Pancreas (tissue), 10 donors: Measurements from ENCODE around the gene DENND6B. TPM values are rescaled to one million over a fixed set of nuclear protein-coding genes. Genes with fewer than 3 reads are reported as not detected.
"Not testable (repeated sequence)": the region's sequence is repeated elsewhere in the genome, so short reads cannot be mapped to it uniquely, and the experiment has no call there.

Experiments
- ATAC-seq, 4 donors: fragments of 200-7000 bp; cut with Tn5 transposase; one replicate each; pipeline versions ENCODE4 v1.8.0 to v1.9.1; 2020; ENCODE audit warnings: mild to moderate bottlenecking in 4 of 4, moderate library complexity in 4 of 4
- DNase-seq, 6 donors: peaks; one replicate each; pipeline ENCODE4 v3.0.0-alpha.2; 2020
- FAIRE-seq: peaks from 2 replicates; lab custom pipeline; 2012; peaks lifted over from hg19 to GRCh38; lab: Jason Lieb, UNC
- H3K27ac ChIP-seq, 4 donors: fragments of 200-600 bp; sonication (generic); 1 replicate in 3 of 4; 2 replicates in 1 of 4; pipeline versions ENCODE4 v1.5.0 to v1.8.0; 2020
- H3K27me3 ChIP-seq, 4 donors: fragments of 200-600 bp; one replicate each; pipeline ENCODE4 v1.8.0; 2021
- H3K36me3 ChIP-seq, 3 donors: fragments of 200-600 bp; sonication (generic) in 1 of 3; one replicate each; pipeline versions ENCODE4 v1.5.0 to v1.8.0; 2020 to 2021
- H3K4me1 ChIP-seq, 3 donors: fragments of 200-600 bp; one replicate each; pipeline ENCODE4 v1.8.0; 2021
- H3K4me3 ChIP-seq, 4 donors: fragments of 200-600 bp; sonication (generic) in 2 of 4; one replicate each; pipeline versions ENCODE4 v1.5.0 to v1.8.0; 2020 to 2021
- H3K9me3 ChIP-seq, 4 donors: fragments of 200-600 bp; one replicate each; pipeline ENCODE4 v1.8.0; 2021
- WGBS, 2 donors: extraction: QIAGEN DNeasy Blood & Tissue Kit; methylation state at CpG; one replicate each; pipeline ENCODE4 v1.1.7; 2013; 5-methylcytosine and 5-hydroxymethylcytosine counted together
- intact Hi-C, 3 donors: fragments of 100-400 bp; cut with DNase I; formaldehyde crosslinking; loops; one replicate each; pipeline versions ENCODE4 v1.11.1 to v1.14.2; 2022
- polyA plus RNA-seq, 2 donors: library from polyadenylated mRNA; stranded (reverse); fragments of 200-250 nt; gene quantifications; one replicate each; pipeline ENCODE4 v1.2.3, GENCODE V29; 2013
- total RNA-seq, 6 donors: library from RNA; stranded (reverse); fragmentation: NEBNext Ultra II Directional in 4 of 6; extraction: Animal tissue kit (Norgen Biotek cat#: 25700) in 4 of 6; gene quantifications; one replicate each; pipeline versions ENCODE4 v1.2.1 to v1.2.4, GENCODE V29; 2021 to 2023
- TF ChIP-seq, protein P1 (sequence below), 4 donors: fragments of 200-600 bp; sonication (generic) in 3 of 4; IDR thresholded peaks; one replicate each; pipeline versions ENCODE4 v1.5.0 to v1.8.0; 2021; ENCODE audit warnings: antibody characterized with exemption in 4 of 4
- donor health status: healthy with polysubstance abuse.
- donor health status: DM: no; HTN: no; CAD: no; lungs with moderate emphysema.
- donor health status: DM: no; HTN: no; CAD: no.
- donor health status: control.
- donor health status: control.
- donor health status: Bipolar disorder and iron deficiency.
- donor health status: DM: yes; HTN: yes; CAD: no.
- donor health status: DM: no; HTN: no; CAD: no.
- donor health status: DM: no; HTN: no; CAD: no.
- donor health status: DM: yes; HTN: yes; CAD: no.

Gene DENND6B
- total and polyA plus RNA-seq, 8 donors: 4.3 to 25.3 (median 6.2) TPM

DNA sequence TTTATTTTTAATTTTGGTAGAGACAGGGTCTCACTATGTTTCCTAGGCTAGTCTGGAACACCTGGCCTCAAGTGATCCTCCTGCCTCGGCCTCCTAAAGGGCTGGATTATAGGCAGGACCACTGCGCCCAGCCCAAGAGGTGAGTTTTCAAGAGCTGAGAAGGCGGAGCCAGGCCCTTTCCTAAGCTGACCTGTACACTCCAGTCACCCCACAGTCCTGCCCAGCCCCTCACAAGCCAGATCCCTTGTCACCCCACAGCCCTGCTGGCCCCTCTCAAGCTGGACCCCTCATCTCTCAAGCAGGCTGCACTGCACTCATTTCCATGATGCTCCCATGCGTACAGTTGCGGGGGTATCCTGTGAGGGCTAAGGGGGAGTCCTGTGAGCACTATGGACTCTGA, 2.9 kb downstream of the DENND6B start:
- DNase-seq (no peak), FAIRE-seq (no peak), ATAC-seq (no peak)
- Histone ChIP-seq H3K4me1 (peaks cover 4 to 9% (median 4%) of the 10 kb centered on the region in 3 donors), H3K27me3 (no peaks in the 10 kb centered on the region), H3K27ac (no peak overlapping the region), H3K36me3 (no peaks in the 10 kb centered on the region), H3K4me3 (no peak overlapping the region), H3K9me3 (no peaks in the 10 kb centered on the region)
- TF ChIP-seq, protein P1, sequence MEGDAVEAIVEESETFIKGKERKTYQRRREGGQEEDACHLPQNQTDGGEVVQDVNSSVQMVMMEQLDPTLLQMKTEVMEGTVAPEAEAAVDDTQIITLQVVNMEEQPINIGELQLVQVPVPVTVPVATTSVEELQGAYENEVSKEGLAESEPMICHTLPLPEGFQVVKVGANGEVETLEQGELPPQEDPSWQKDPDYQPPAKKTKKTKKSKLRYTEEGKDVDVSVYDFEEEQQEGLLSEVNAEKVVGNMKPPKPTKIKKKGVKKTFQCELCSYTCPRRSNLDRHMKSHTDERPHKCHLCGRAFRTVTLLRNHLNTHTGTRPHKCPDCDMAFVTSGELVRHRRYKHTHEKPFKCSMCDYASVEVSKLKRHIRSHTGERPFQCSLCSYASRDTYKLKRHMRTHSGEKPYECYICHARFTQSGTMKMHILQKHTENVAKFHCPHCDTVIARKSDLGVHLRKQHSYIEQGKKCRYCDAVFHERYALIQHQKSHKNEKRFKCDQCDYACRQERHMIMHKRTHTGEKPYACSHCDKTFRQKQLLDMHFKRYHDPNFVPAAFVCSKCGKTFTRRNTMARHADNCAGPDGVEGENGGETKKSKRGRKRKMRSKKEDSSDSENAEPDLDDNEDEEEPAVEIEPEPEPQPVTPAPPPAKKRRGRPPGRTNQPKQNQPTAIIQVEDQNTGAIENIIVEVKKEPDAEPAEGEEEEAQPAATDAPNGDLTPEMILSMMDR (IDR thresholded peaks at IDR 0.05): no peak
- intact Hi-C loops: loop anchor here in 2 of 3 donors (5.0 to 10.0 kb wide), 2 partner anchors 42 to 49 kb away; partner anchors contain the start of gene MAPK11 (in 1 of the 2)
- 92 to 98% methylated on average over 5 of the region's 5 CpGs for WGBS, 2 donors

DNA sequence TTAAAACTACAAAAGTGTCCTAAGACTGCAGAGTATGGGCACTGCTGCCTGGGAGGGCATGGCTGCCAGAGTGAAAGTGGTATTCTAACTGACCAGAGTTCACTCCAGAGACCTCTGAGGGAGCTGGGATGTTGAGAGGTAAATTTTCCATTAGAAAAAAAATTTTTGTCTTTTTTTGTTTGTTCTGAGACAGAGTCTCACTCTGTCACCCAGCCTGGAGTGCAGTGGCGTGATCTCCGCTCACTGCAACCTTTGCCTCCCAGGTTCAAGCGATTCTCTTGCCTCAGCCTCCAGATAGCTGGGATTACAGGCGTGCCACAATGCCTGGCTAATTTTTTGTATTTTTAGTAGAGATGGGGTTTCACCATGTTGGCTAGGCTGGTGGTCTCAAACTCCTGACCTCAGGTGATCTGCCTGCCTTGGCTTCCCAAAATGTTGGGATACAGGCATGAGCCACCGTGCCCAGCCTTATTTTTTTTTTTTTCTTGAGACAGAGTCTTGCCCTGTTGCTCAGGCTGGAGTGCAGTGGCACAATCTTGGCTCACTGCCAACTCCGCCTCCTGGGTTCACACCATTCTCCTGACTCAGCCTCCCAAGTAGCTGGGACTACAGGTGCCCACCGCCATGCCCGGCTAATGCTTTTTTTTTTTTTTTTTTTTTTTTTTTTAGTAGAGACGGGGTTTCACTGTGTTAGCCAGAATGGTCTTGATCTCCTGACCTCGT, 4.3 kb downstream of the DENND6B start:
- not testable (repeated sequence) for H3K4me1 ChIP-seq, H3K4me3 ChIP-seq, H3K27ac ChIP-seq, FAIRE-seq, ATAC-seq, H3K27me3 ChIP-seq, H3K36me3 ChIP-seq, H3K9me3 ChIP-seq
- intact Hi-C loops: loop anchor here in 2 of 3 donors (5.0 to 10.0 kb wide), 2 partner anchors 40 to 48 kb away; partner anchors contain the start of gene MAPK11 (in 1 of the 2)
- peak in 1 of 6 donors; percentile 59 for DNase-seq
- 76 to 84% methylated on average over 8 to 9 of the region's 10 CpGs for WGBS, 2 donors

DNA sequence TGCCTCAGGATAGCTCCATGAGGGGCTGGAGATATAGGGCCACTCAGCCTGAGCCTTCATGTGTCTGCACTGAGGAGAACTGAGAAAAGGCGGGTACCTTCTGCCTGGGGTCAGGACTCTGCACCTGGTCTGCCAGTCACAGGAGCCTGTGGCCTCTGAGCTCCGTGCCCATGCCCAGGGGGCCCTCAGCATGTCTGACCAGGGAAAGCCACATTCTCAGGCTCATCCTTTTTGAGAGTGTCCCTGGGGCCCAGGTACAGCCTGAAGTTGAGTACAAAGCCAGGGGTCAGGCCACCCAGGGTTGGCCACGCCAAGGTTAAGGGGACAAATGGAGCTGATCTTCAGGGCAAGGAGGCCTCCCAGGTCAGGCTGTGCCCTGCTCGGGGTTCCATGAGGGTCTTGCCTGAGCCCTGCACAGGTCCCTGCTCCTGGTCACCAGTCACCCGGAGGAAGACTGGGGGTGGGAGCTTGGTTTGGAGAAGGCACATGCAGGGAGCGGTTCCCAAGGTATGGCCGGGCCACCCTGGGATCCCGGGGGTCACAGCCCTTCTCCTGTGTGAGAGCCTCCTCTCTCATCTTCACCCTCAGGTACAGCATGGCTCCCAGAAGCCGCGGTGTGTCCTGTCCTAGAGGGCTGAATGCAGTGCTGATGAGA, 6.0 kb downstream of the DENND6B start:
- Histone ChIP-seq H3K36me3 (no peaks in the 10 kb centered on the region), H3K4me1 (no peaks in the 10 kb centered on the region), H3K9me3 (no peaks in the 10 kb centered on the region), H3K27me3 (no peaks in the 10 kb centered on the region), H3K27ac (no peak overlapping the region), H3K4me3 (no peak overlapping the region)
- intact Hi-C loops: loop anchor here in 2 of 3 donors (5.0 to 10.0 kb wide), 2 partner anchors 38 to 46 kb away; partner anchors contain the start of gene MAPK11 (in 1 of the 2)
- no peak for ATAC-seq
- FAIRE-seq: no peak
- 83 to 85% methylated on average over 10 of the region's 10 CpGs for WGBS, 2 donors
- TF ChIP-seq, protein P1 (IDR thresholded peaks at IDR 0.05): no peak
- peak in 1 of 6 donors; percentile 23 for DNase-seq

DNA sequence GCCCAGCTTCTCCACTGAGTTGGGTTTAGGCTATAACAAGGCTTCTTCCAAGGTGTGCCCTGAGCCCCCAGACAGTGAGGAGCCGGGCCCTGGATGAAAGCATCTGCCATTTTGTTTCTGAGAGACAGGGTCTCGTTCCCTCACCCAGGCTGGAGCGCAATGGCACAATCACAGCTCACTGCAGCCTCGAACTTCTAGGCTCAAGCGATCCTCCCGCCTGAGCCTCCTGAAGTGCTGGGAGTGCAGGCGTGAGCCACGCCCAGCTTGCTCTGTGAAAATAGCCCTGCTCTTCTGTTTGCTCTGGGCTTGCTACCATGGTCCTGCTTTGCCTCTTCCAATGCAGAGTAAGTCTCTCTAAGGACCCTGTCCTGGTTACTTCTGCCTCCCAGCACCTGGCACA, 6.7 kb downstream of the DENND6B start:
- ATAC-seq (no peak), FAIRE-seq (no peak), DNase-seq (no peak)
- H3K27ac ChIP-seq: no peak overlapping the region
- no peak overlapping the region for H3K4me3 ChIP-seq
- no peaks in the 10 kb centered on the region for H3K36me3 ChIP-seq
- H3K9me3 ChIP-seq: no peaks in the 10 kb centered on the region
- H3K27me3 ChIP-seq: no peaks in the 10 kb centered on the region
- intact Hi-C loops: loop anchor here in 2 of 3 donors (5.0 to 10.0 kb wide), 2 partner anchors 38 to 45 kb away; partner anchors contain the start of gene MAPK11 (in 1 of the 2)
- WGBS, 2 donors: 85 to 86% methylated on average over 8 of the region's 8 CpGs
- TF ChIP-seq, protein P1 (IDR thresholded peaks at IDR 0.05): no peak
- no peaks in the 10 kb centered on the region for H3K4me1 ChIP-seq

DNA sequence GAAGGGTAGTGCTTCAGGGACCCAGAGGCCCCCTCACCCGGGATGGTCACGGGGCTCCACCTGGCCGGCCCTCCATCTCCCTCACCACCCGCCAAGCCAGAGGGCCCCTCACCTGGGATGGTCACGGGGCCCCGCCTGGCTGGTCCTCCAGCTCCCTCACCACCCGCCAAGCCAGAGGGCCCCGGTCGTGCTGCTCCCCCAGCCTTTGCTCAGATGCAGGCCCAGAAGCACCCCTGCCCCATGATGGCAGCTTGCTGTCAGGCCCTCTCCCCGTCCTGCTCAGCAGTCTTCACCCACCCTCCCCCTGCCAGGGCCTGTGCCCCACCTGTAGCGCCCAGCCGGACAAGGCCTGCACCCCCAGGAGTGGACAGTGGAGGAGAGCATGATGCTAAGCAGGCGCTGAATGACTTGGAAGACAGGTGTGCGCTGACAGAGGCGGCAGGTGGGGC, 7.3 kb downstream of the DENND6B start:
- ATAC-seq: no peak
- DNase-seq: peak in 1 of 6 donors; percentile 27
- Histone ChIP-seq H3K4me1 (no peaks in the 10 kb centered on the region), H3K27ac (no peak overlapping the region), H3K27me3 (no peaks in the 10 kb centered on the region), H3K4me3 (no peak overlapping the region), H3K36me3 (no peaks in the 10 kb centered on the region), H3K9me3 (no peaks in the 10 kb centered on the region)
- no peak for FAIRE-seq
- TF ChIP-seq, protein P1 (IDR thresholded peaks at IDR 0.05): no peak
- 84% methylated on average over 14 to 15 of the region's 15 CpGs for WGBS, 2 donors
- intact Hi-C loops: no loop called here
